Neutrophil (primary cell): ENCODE measurements around the gene RCBTB2.
A peak's percentile ranks its signal among the peaks of the same experiment; 100 is the strongest.

Experiments
- H3K27ac ChIP-seq: fragments of 200-600 bp; sonication (generic); 2 replicates; pipeline ENCODE4 v1.5.1; 2016; ENCODE audit warnings: mild to moderate bottlenecking, moderate library complexity
- H3K27me3 ChIP-seq: fragments of 200-600 bp; sonication (generic); 2 replicates; pipeline ENCODE4 v1.6.0; 2016; ENCODE audit warnings: mild to moderate bottlenecking
- H3K36me3 ChIP-seq: fragments of 200-600 bp; sonication (generic); 2 replicates; pipeline ENCODE4 v1.5.1; 2017
- H3K4me1 ChIP-seq, 2 experiments: fragments of 200-600 bp in 1 of 2; sonication (generic) in 1 of 2; 1 replicate in 1 of 2; 2 replicates in 1 of 2; pipeline versions ENCODE4 v1.5.1 to v1.6.1; 2013 to 2016; ENCODE audit warnings: low read depth in 1 of 2, low read length in 1 of 2, mild to moderate bottlenecking in 1 of 2, moderate library complexity in 1 of 2; ENCODE audit not compliant: control insufficient read depth in 1 of 2, insufficient read depth in 1 of 2
- H3K4me3 ChIP-seq, 2 experiments: fragments of 200-600 bp in 1 of 2; sonication (generic) in 1 of 2; 1 replicate in 1 of 2; 2 replicates in 1 of 2; pipeline ENCODE4 v1.5.1; 2013 to 2016; ENCODE audit warnings: low read depth in 1 of 2, low read length in 1 of 2, mild to moderate bottlenecking in 1 of 2, moderate library complexity in 1 of 2
- H3K9me3 ChIP-seq: fragments of 200-600 bp; sonication (generic); 2 replicates; pipeline ENCODE4 v1.5.1; 2016
- CTCF ChIP-seq: fragments of 200-600 bp; sonication (generic); IDR thresholded peaks from 2 replicates; pipeline ENCODE4 v1.5.1; 2016; ENCODE audit warnings: antibody characterized with exemption

RCBTB2 gene

GRCh38 chr13:48497669-48498068, 35.2 kb downstream of the RCBTB2 start:
- no peak for TF ChIP-seq CTCF
- no peak overlapping the region for H3K27ac ChIP-seq
- no peak overlapping the region for H3K4me3 ChIP-seq
- H3K9me3 ChIP-seq: no peaks in the 10 kb centered on the region
- H3K36me3 ChIP-seq: peaks cover 32% of the 10 kb centered on the region
- peaks cover 31 to 33% of the 10 kb centered on the region in 2 experiments for H3K4me1 ChIP-seq
- H3K27me3 ChIP-seq: no peaks in the 10 kb centered on the region

- Histone ChIP-seq H3K4me1 (peaks cover 40 to 42% of the 10 kb centered on the region in 2 experiments), H3K36me3 (peaks cover 29% of the 10 kb centered on the region), H3K4me3 (no peak overlapping the region), H3K9me3 (no peaks in the 10 kb centered on the region), H3K27ac (no peak overlapping the region), H3K27me3 (no peaks in the 10 kb centered on the region)
- no peak for TF ChIP-seq CTCF
These were observed 36.4 kb downstream of the RCBTB2 start for GRCh38 chr13:48496271-48497161.

- Histone ChIP-seq H3K27ac (no peak overlapping the region), H3K4me1 (peaks cover 32 to 34% of the 10 kb centered on the region in 2 experiments), H3K36me3 (peaks cover 30% of the 10 kb centered on the region), H3K9me3 (no peaks in the 10 kb centered on the region), H3K4me3 (no peak overlapping the region), H3K27me3 (no peaks in the 10 kb centered on the region)
- TF ChIP-seq CTCF: no peak
These were observed 38.0 kb downstream of the RCBTB2 start for GRCh38 chr13:48494874-48495273.

- TF ChIP-seq CTCF: no peak
- peaks cover 30 to 32% of the 10 kb centered on the region in 2 experiments for H3K4me1 ChIP-seq
- H3K9me3 ChIP-seq: no peaks in the 10 kb centered on the region
- H3K27me3 ChIP-seq: no peaks in the 10 kb centered on the region
- peak overlapping the region; percentile 87 for H3K27ac ChIP-seq
- H3K36me3 ChIP-seq: peaks cover 40% of the 10 kb centered on the region
- H3K4me3 ChIP-seq: no peak overlapping the region
These were observed 39.0 kb downstream of the RCBTB2 start for GRCh38 chr13:48493851-48494250.

- peaks cover 43% of the 10 kb centered on the region for H3K36me3 ChIP-seq
- H3K4me1 ChIP-seq: peaks cover 30 to 32% of the 10 kb centered on the region in 2 experiments
- H3K4me3 ChIP-seq: peak overlapping the region; percentile 56 to 60
- no peaks in the 10 kb centered on the region for H3K27me3 ChIP-seq
- H3K27ac ChIP-seq: peak overlapping the region; percentile 87
- TF ChIP-seq CTCF: no peak
- H3K9me3 ChIP-seq: no peaks in the 10 kb centered on the region
These were observed 39.7 kb downstream of the RCBTB2 start for GRCh38 chr13:48493066-48493765.
